ENCODE measurements around the gene EQTN. TPM values are rescaled to one million over a fixed set of nuclear protein-coding genes. Genes with fewer than 3 reads are reported as not detected.

Gene EQTN
- total and polyA plus RNA-seq, 10 of the 15 experiments (the other 5 are each of a cell fraction or from before 2014, with no cell fraction given) = not detected

- DNase-seq (ENCODE audit: low read depth, low spot score) (no peak), FAIRE-seq (no peak), ATAC-seq (no peak)
- no TSS peak for BruUV-seq (replicated peaks)
- intact Hi-C loops (cut with micrococcal nuclease; ENCODE audit: unreplicated experiment) (no loop called here), in situ Hi-C loops (cut with MboI) (no loop called here)
- H3K4me2 ChIP-seq (ENCODE audit: control insufficient read depth, insufficient read depth) = no peak overlapping the region
- WGBS (ENCODE audit: insufficient coverage, insufficient replicate concordance, low lambda C conversion rate, missing lambda C conversion rate) = 50% methylated on average over 3 of the region's 3 CpGs
- no peaks in the 10 kb centered on the region for H4K20me1 ChIP-seq (ENCODE audit: control insufficient read depth, insufficient read depth)
- ChIA-PET SMC1A (ENCODE audit: uncharacterized antibody, unreplicated experiment) (interaction anchor here (0.6 to 1.0 kb wide), 3 partner anchors 103 to 208 kb away, joined by 3 read pairs; partner anchors contain the start of gene IFNK), RAD21 (ENCODE audit: unreplicated experiment) (interaction anchor here (1.0 kb wide), 1 partner anchor 211 kb away, joined by 3 read pairs; no protein-coding TSS in a partner anchor), CTCF (interaction anchor here (1.0 to 1.8 kb wide), 4 partner anchors 201 to 219 kb away, joined by 3 to 5 read pairs (median 3); partner anchors contain the start of gene MOB3B), POLR2A (interaction anchor here (1.1 kb wide), 1 partner anchor 206 kb away, joined by 5 read pairs; no protein-coding TSS in a partner anchor)
- H3K27ac ChIP-seq (ENCODE audit: control insufficient read depth, insufficient read depth) = no peak overlapping the region
- H3K9me3 ChIP-seq (replicated peaks; ENCODE audit: control insufficient read depth, insufficient read depth, low read length) = no peaks in the 10 kb centered on the region
- no peak overlapping the region for H3K9ac ChIP-seq (ENCODE audit: control insufficient read depth, insufficient read depth, low read length)
- no peaks in the 10 kb centered on the region for H3K36me3 ChIP-seq (ENCODE audit: control insufficient read depth in 2 of 2, insufficient read depth in 2 of 2, low read length in 1 of 2)
- H2AFZ ChIP-seq (ENCODE audit: control insufficient read depth, low read depth, low read length) = no peak overlapping the region
- no peaks in the 10 kb centered on the region for H3K79me2 ChIP-seq (ENCODE audit: control insufficient read depth, insufficient read depth, low read length)
- TF ChIP-seq FOXM1 (IDR thresholded peaks at IDR 0.05; ENCODE audit: low read depth, low read length) (no peak), NBN (IDR thresholded peaks at IDR 0.05) (no peak), CTCF (IDR thresholded peaks at IDR 0.05 in 2 of 3, conservative IDR thresholded peaks at IDR 0.05 in 1 of 3; ENCODE audit: control insufficient read depth in 2 of 3, extremely low read depth in 1 of 3, insufficient read depth in 1 of 3, low read depth in 3 of 3, low read length in 3 of 3) (no peak), CHD2 (IDR thresholded peaks at IDR 0.05; ENCODE audit: borderline replicate concordance, low read depth, low read length) (no peak), BHLHE40 (IDR thresholded peaks at IDR 0.05; ENCODE audit: borderline replicate concordance in 1 of 2, low read depth in 2 of 2, low read length in 1 of 2) (no peak), NKRF (conservative IDR thresholded peaks at IDR 0.05) (no peak), TARDBP (IDR thresholded peaks at IDR 0.05; ENCODE audit: borderline replicate concordance) (no peak), ZBED1 (IDR thresholded peaks at IDR 0.05; ENCODE audit: borderline replicate concordance) (no peak), IRF3 (IDR thresholded peaks at IDR 0.05) (no peak), STAT1 (conservative IDR thresholded peaks at IDR 0.05) (no peak), CBFB (IDR thresholded peaks at IDR 0.05; ENCODE audit: low read depth) (no peak), GATAD2B (conservative IDR thresholded peaks at IDR 0.05; ENCODE audit: low read depth) (no peak)
- TF ChIP-seq, protein P1, sequence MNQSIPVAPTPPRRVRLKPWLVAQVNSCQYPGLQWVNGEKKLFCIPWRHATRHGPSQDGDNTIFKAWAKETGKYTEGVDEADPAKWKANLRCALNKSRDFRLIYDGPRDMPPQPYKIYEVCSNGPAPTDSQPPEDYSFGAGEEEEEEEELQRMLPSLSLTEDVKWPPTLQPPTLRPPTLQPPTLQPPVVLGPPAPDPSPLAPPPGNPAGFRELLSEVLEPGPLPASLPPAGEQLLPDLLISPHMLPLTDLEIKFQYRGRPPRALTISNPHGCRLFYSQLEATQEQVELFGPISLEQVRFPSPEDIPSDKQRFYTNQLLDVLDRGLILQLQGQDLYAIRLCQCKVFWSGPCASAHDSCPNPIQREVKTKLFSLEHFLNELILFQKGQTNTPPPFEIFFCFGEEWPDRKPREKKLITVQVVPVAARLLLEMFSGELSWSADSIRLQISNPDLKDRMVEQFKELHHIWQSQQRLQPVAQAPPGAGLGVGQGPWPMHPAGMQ (IDR thresholded peaks at IDR 0.05; ENCODE audit: borderline replicate concordance) = no peak
- H3K4me1 ChIP-seq (ENCODE audit: control insufficient read depth, insufficient read depth, low read length) = no peaks in the 10 kb centered on the region
- no peaks in the 10 kb centered on the region for H3K27me3 ChIP-seq (replicated peaks in 1 of 2; ENCODE audit: control insufficient read depth in 2 of 2, insufficient read depth in 2 of 2, low read length in 1 of 2)
- H3K4me3 ChIP-seq = no peak overlapping the region
These were observed 31.5 kb upstream of the EQTN start for GRCh38 chr9:27328483-27328882.
